NCI-H345 (cell line): ENCODE data around the gene SYDE2.

Experiments used
- DNase-seq: peaks from one replicate; lab custom pipeline; 2025; lab: John Stamatoyannopoulos, UW

Gene SYDE2

GRCh38 chr1:85125891-85126290 is 74.9 kb downstream of the SYDE2 start:
- DNase-seq = no peak

- peak; percentile 89 for DNase-seq
Observed at GRCh38 chr1:85124091-85124490, 76.7 kb downstream of the SYDE2 start.

DNA sequence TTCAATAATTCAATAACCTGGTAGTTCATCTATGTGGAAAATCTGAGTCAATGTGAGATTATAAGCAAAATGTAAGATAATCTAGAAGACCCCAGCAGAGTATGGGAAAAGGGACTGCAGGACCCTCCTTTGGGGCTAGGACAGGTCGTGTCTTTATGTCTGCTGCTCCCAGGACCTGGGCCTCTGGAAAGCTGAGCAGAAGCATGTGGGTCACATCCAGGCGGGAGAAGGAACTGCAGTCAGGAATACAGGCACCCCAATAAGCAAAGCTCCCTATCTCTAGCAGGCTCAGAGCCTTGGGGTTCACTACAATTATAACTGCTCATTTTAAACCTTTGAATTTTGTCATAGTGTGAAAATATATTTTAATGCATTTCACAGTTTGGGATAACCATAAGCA is 78.6 kb downstream of the SYDE2 start:
- no peak for DNase-seq

DNA sequence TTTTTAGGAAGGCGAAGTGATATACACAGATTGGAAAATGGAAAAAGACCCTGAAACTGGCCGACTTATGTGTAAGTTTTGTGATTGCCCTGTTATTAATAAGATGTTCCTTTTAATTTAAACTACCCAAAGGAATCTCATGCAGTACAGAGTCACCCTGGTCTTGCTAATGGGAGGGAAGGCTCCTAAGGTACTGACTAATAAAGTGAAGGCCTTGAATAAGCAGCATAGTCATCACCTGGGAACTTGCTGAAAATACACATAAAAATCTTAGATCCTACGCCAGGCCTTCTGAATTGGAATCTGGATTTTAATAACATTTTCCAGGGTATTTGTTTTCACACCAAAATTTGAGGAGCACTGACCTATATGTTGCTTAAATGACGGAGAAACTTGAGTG is 79.1 kb downstream of the SYDE2 start:
- DNase-seq = no peak

DNA sequence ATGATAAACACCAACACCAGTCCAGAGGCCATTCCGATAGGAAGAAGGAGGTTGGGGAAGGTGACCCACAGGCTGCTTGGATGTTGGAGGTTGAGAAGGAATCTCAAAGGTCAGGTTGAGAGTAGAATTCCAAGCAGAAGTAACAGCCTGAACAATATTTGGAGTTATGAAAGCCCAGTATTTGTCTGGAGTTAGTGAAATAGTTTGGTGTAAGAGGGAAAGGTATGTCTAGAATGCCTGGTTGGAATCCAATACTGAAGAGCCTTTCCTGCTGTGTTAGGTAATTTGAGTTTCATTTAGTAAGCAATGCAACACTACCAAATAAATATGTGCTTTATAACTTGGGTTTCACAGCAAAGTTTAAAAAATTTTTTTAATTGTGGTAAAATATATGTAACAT is 82.1 kb downstream of the SYDE2 start:
- DNase-seq = no peak

DNA sequence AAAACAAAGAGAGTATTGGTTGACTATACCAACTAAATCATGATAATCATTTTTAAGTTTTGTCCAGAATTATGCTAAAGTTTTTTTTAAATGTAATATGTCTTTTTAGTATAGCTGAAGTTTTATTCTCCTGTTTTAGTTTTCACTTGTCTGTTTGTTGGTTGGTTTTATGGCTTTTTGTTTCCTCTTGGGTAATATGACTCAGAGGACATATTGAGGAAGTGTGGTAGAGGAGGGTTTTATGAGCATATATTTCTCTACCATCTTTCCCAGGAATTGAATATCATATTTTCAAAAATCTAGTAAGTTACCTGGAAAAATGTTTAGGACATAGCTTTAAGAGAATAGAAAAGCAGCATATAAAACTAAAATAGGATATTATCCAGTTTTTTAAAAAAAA is 84.0 kb downstream of the SYDE2 start:
- DNase-seq = no peak

- DNase-seq = no peak
Observed at GRCh38 chr1:85115933-85116332, 84.9 kb downstream of the SYDE2 start.

GRCh38 chr1:85111695-85112094 is 89.1 kb downstream of the SYDE2 start:
- DNase-seq = no peak

GRCh38 chr1:85109475-85109874 is 91.3 kb downstream of the SYDE2 start:
- DNase-seq = peak; percentile 73
